Hematopoietic multipotent progenitor cell treated with erythropoietin and hydrocortisone succinate and interleukin-3 and kit ligand, for 15 days (in vitro differentiated cells): ENCODE measurements around the gene SALL2.

ENCODE experiments used
- DNase-seq: peaks from one replicate; pipeline ENCODE4 v3.0.0-alpha.2; 2015; ENCODE audit warnings: low spot score

Gene SALL2

GRCh38 chr14:21476925-21477681 is 49.0 kb downstream of the SALL2 start, which contains the start of the genes RAB2B and TOX4:
Gene RAB2B (minus strand): TSS chr14:21476959. CDS start chr14:21476872, 87 bp downstream.
Gene TOX4 (plus strand): TSS chr14:21477195. CDS start chr14:21477279, 84 bp downstream.
- peak; percentile 97 for DNase-seq

DNA sequence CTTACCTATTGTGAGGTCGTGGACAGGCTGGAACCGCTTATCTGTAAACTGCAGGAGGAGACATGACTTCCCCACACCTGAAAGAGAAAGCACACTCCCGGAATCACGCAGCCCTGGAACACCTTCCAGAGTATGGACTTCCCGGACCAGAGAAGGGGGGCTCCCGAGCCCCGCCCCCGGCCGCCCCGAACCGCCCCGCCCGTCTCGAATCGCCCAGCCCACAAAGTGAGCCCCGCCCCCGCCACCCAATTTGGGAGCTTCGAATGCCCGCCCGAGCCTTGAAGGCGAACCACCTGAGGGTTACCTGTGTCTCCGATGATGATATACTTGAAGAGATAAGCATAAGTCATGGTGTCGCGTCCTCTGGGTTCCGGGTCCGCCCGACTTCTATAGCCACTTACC is 49.6 kb downstream of the SALL2 start:
- no peak for DNase-seq

GRCh38 chr14:21475767-21476522 is 50.2 kb downstream of the SALL2 start:
- DNase-seq: no peak
